Upper lobe of right lung (tissue), 1 donor: ENCODE results near the gene IDH3G. TPM values are rescaled to one million over a fixed set of nuclear protein-coding genes. Genes with fewer than 3 reads are reported as not detected.

Experiments used
- ATAC-seq: fragments of 200-7000 bp; cut with Tn5 transposase; one replicate; pipeline ENCODE4 v1.9.1; 2020; ENCODE audit warnings: mild to moderate bottlenecking, moderate library complexity
- DNase-seq: peaks from one replicate; pipeline ENCODE4 v3.0.0-alpha.2; 2020
- H3K27ac ChIP-seq: fragments of 200-600 bp; one replicate; pipeline ENCODE4 v1.8.0; 2022
- H3K27me3 ChIP-seq: fragments of 200-600 bp; one replicate; pipeline ENCODE4 v1.8.0; 2022; ENCODE audit warnings: mild to moderate bottlenecking
- H3K36me3 ChIP-seq: fragments of 200-600 bp; one replicate; pipeline ENCODE4 v1.8.0; 2022
- H3K4me1 ChIP-seq: fragments of 200-600 bp; one replicate; pipeline ENCODE4 v1.8.0; 2022
- H3K4me3 ChIP-seq: fragments of 200-600 bp; one replicate; pipeline ENCODE4 v1.8.0; 2022; ENCODE audit warnings: mild to moderate bottlenecking
- H3K9me3 ChIP-seq: fragments of 200-600 bp; one replicate; pipeline ENCODE4 v1.8.0; 2022
- CTCF ChIP-seq: fragments of 200-600 bp; IDR thresholded peaks from one replicate; pipeline ENCODE4 v1.8.0; 2022; ENCODE audit warnings: antibody characterized with exemption
- intact Hi-C: fragments of 100-400 bp; cut with DNase I; formaldehyde crosslinking; loops from one replicate; pipeline ENCODE4 v1.11.0; 2022
- total RNA-seq: library from RNA; stranded (reverse); fragmentation: NEBNext Ultra II Directional; extraction: Animal tissue kit (Norgen Biotek cat#: 25700); gene quantifications from one replicate; pipeline ENCODE4 v1.2.1, GENCODE V29; 2021
- donor health status: DM: no; HTN: yes; CAD: no; lungs with severe emphysema.

IDH3G gene
- total RNA-seq, 1 donor from 2014 or later = 42.7 TPM

GRCh38 chrX:153827016-153827415, 32.8 kb upstream of the IDH3G start:
- Histone ChIP-seq H3K27ac (no peak overlapping the region), H3K9me3 (no peaks in the 10 kb centered on the region), H3K4me1 (no peaks in the 10 kb centered on the region), H3K4me3 (no peak overlapping the region), H3K36me3 (no peaks in the 10 kb centered on the region), H3K27me3 (no peaks in the 10 kb centered on the region)
- no peak for TF ChIP-seq CTCF
- intact Hi-C loops = no loop called here
- ATAC-seq (no peak), DNase-seq (no peak)

- Histone ChIP-seq H3K27ac (no peak overlapping the region), H3K4me1 (no peaks in the 10 kb centered on the region), H3K4me3 (no peak overlapping the region), H3K9me3 (no peaks in the 10 kb centered on the region), H3K27me3 (no peaks in the 10 kb centered on the region), H3K36me3 (no peaks in the 10 kb centered on the region)
- DNase-seq (no peak), ATAC-seq (no peak)
- intact Hi-C loops = no loop called here
- no peak for TF ChIP-seq CTCF
These were observed 30.9 kb upstream of the IDH3G start for GRCh38 chrX:153825042-153825441.

- no peak for TF ChIP-seq CTCF
These were observed 30.2 kb upstream of the IDH3G start for GRCh38 chrX:153824348-153824747.

GRCh38 chrX:153821066-153821465, 26.9 kb upstream of the IDH3G start:
- ATAC-seq (no peak), DNase-seq (no peak)
- Histone ChIP-seq H3K9me3 (no peaks in the 10 kb centered on the region), H3K27ac (no peak overlapping the region), H3K4me3 (no peak overlapping the region), H3K4me1 (no peaks in the 10 kb centered on the region), H3K27me3 (no peaks in the 10 kb centered on the region), H3K36me3 (no peaks in the 10 kb centered on the region)
- intact Hi-C loops = no loop called here
- no peak for TF ChIP-seq CTCF

More at GRCh38 chrX:153824348-153824747, 30.2 kb upstream of the IDH3G start:
- intact Hi-C loops = no loop called here
- ATAC-seq (no peak), DNase-seq (no peak)
- no peaks in the 10 kb centered on the region for H3K36me3 ChIP-seq
- no peaks in the 10 kb centered on the region for H3K4me1 ChIP-seq
- no peak overlapping the region for H3K4me3 ChIP-seq
- no peaks in the 10 kb centered on the region for H3K9me3 ChIP-seq
- H3K27ac ChIP-seq = no peak overlapping the region
- H3K27me3 ChIP-seq = no peaks in the 10 kb centered on the region

GRCh38 chrX:153820601-153821000, 26.4 kb upstream of the IDH3G start:
- no peak overlapping the region for H3K27ac ChIP-seq
- TF ChIP-seq CTCF = no peak
- DNase-seq (no peak), ATAC-seq (no peak)
- intact Hi-C loops = no loop called here
- no peaks in the 10 kb centered on the region for H3K27me3 ChIP-seq
- H3K9me3 ChIP-seq = no peaks in the 10 kb centered on the region
- no peak overlapping the region for H3K4me3 ChIP-seq
- H3K4me1 ChIP-seq = no peaks in the 10 kb centered on the region
- no peaks in the 10 kb centered on the region for H3K36me3 ChIP-seq

- no peaks in the 10 kb centered on the region for H3K36me3 ChIP-seq
- H3K27me3 ChIP-seq = no peaks in the 10 kb centered on the region
- H3K9me3 ChIP-seq = no peaks in the 10 kb centered on the region
- no peaks in the 10 kb centered on the region for H3K4me1 ChIP-seq
- intact Hi-C loops = no loop called here
- peak overlapping the region; percentile 47 for H3K4me3 ChIP-seq
- no peak for TF ChIP-seq CTCF
- no peak overlapping the region for H3K27ac ChIP-seq
- no peak for ATAC-seq
- DNase-seq = no peak
These were observed 25.3 kb upstream of the IDH3G start for GRCh38 chrX:153819384-153820040.
